GM19240 (cell line): ENCODE data around the gene AFAP1.

Experiments
- DNase-seq: peaks from one replicate; pipeline ENCODE4 v3.0.0; 2011; ENCODE audit warnings: low spot score; ENCODE audit not compliant: insufficient read length

Gene AFAP1

GRCh38 chr4:7787681-7788141 is 151.9 kb downstream of the AFAP1 start:
- no peak for DNase-seq

GRCh38 chr4:7787067-7787466 is 152.6 kb downstream of the AFAP1 start:
- DNase-seq = no peak

GRCh38 chr4:7786517-7786916 is 153.1 kb downstream of the AFAP1 start:
- DNase-seq = no peak

- no peak for DNase-seq
Observed at GRCh38 chr4:7786040-7786439, 153.6 kb downstream of the AFAP1 start.

GRCh38 chr4:7785017-7785416 is 154.6 kb downstream of the AFAP1 start:
- DNase-seq = no peak

GRCh38 chr4:7784131-7784870 is 155.4 kb downstream of the AFAP1 start:
- DNase-seq = no peak

GRCh38 chr4:7783541-7783940 is 156.1 kb downstream of the AFAP1 start:
- no peak for DNase-seq

- no peak for DNase-seq
Observed at GRCh38 chr4:7782783-7783182, 156.9 kb downstream of the AFAP1 start.

- DNase-seq = no peak
Observed at GRCh38 chr4:7781993-7782392, 157.7 kb downstream of the AFAP1 start.

GRCh38 chr4:7781366-7781765 is 158.3 kb downstream of the AFAP1 start:
- no peak for DNase-seq

GRCh38 chr4:7780751-7781348 is 158.8 kb downstream of the AFAP1 start:
- no peak for DNase-seq

GRCh38 chr4:7779432-7779768 is 160.3 kb downstream of the AFAP1 start:
- no peak for DNase-seq

GRCh38 chr4:7778510-7779431 is 160.9 kb downstream of the AFAP1 start:
- DNase-seq = no peak

GRCh38 chr4:7777871-7778509 is 161.7 kb downstream of the AFAP1 start:
- DNase-seq = no peak

GRCh38 chr4:7777017-7777710 is 162.5 kb downstream of the AFAP1 start:
- no peak for DNase-seq

- no peak for DNase-seq
Observed at GRCh38 chr4:7775396-7775795, 164.3 kb downstream of the AFAP1 start.

GRCh38 chr4:7774301-7775294 is 165.1 kb downstream of the AFAP1 start:
- DNase-seq = no peak

- no peak for DNase-seq
Observed at GRCh38 chr4:7773401-7774180, 166.1 kb downstream of the AFAP1 start.
